Putamen (tissue), 1 donor: ENCODE measurements around the gene RNF145.
"Not testable (repeated sequence)": the region's sequence is repeated elsewhere in the genome, so short reads cannot be mapped to it uniquely, and the experiment has no call there.

Experiments
- DNase-seq: peaks from one replicate; pipeline ENCODE4 v3.0.0-alpha.2; 2016; ENCODE audit warnings: low spot score

Gene RNF145

GRCh38 chr5:159157552-159157951 is 51.8 kb downstream of the RNF145 start:
- DNase-seq: no peak

- DNase-seq: peak; percentile 45
Observed at GRCh38 chr5:159156426-159157238, 52.7 kb downstream of the RNF145 start.

- DNase-seq: no peak
Observed at GRCh38 chr5:159155960-159156359, 53.4 kb downstream of the RNF145 start.

- no peak for DNase-seq
Observed at GRCh38 chr5:159152876-159153275, 56.5 kb downstream of the RNF145 start.

- no peak for DNase-seq
Observed at GRCh38 chr5:159149085-159149484, 60.3 kb downstream of the RNF145 start.

- no peak for DNase-seq
Observed at GRCh38 chr5:159147976-159148375, 61.4 kb downstream of the RNF145 start.

- DNase-seq: no peak
Observed at GRCh38 chr5:159146839-159147238, 62.5 kb downstream of the RNF145 start.

- not testable (repeated sequence) for DNase-seq
Observed at GRCh38 chr5:159145160-159145559, 64.2 kb downstream of the RNF145 start.

GRCh38 chr5:159139802-159140201 is 69.6 kb downstream of the RNF145 start:
- DNase-seq: no peak

- no peak for DNase-seq
Observed at GRCh38 chr5:159135896-159136531, 73.3 kb downstream of the RNF145 start.

- peak; percentile 7 for DNase-seq
Observed at GRCh38 chr5:159133041-159133741, 76.2 kb downstream of the RNF145 start.

- no peak for DNase-seq
Observed at GRCh38 chr5:159132429-159133040, 76.8 kb downstream of the RNF145 start.

GRCh38 chr5:159131951-159132350 is 77.4 kb downstream of the RNF145 start:
- DNase-seq: no peak

- no peak for DNase-seq
Observed at GRCh38 chr5:159130871-159131270, 78.5 kb downstream of the RNF145 start.

- DNase-seq: no peak
Observed at GRCh38 chr5:159128070-159128541, 81.2 kb downstream of the RNF145 start.

- no peak for DNase-seq
Observed at GRCh38 chr5:159123700-159124099, 85.7 kb downstream of the RNF145 start.

GRCh38 chr5:159123189-159123588 is 86.2 kb downstream of the RNF145 start:
- DNase-seq: no peak

GRCh38 chr5:159121061-159121460 is 88.3 kb downstream of the RNF145 start:
- DNase-seq: no peak

- no peak for DNase-seq
Observed at GRCh38 chr5:159120446-159120845, 88.9 kb downstream of the RNF145 start.

- DNase-seq: not testable (repeated sequence)
Observed at GRCh38 chr5:159119842-159120241, 89.5 kb downstream of the RNF145 start.

GRCh38 chr5:159118958-159119659 is 90.2 kb downstream of the RNF145 start:
- not testable (repeated sequence) for DNase-seq

GRCh38 chr5:159113405-159113804 is 95.9 kb downstream of the RNF145 start:
- no peak for DNase-seq
